Measurements from ENCODE around the gene TPPP3.

GRCh38 chr16:67342616-67343015 is 50.7 kb downstream of the TPPP3 start:
- no peak for TF ChIP-seq CTCF (IDR thresholded peaks at IDR 0.05)
- TF ChIP-seq POLR2A (IDR thresholded peaks at IDR 0.05) = no peak

Measured in lower leg skin (tissue), 3 donors.